ENCODE results near the gene CCDC142. TPM values are rescaled to one million over a fixed set of nuclear protein-coding genes. Genes with fewer than 3 reads are reported as not detected.

CCDC142 gene
- total and polyA plus RNA-seq, 2 of the 8 experiments (the other 6 are each of a cell fraction or from before 2014, with no cell fraction given): 6.0 to 10.7 TPM

DNA sequence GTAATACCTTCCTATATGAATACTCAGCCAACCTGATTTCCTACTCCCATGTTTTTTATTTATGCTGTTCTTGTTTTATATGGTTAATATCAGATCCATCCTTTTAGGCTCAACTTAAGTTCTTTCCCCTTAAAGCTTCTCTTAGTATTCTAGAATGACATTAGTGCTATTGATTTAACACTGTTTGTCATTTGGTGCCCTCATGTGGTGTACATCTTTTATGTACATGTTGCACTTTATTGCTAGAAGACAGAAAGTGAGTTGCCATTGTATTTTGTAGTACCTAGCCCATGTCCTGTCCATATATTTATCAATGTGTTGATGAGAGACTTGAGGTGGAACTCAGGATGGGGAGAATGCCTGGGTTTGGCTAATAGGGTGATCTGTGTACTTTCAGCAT is 49.4 kb upstream of the CCDC142 start:
- Histone ChIP-seq H3K56ac (replicated peaks; ENCODE audit: insufficient read length, low read depth, low read length) (no peak overlapping the region), H4K91ac (replicated peaks; ENCODE audit: insufficient read length, low read length) (no peak overlapping the region), H3K18ac (ENCODE audit: extremely low read depth, low read length) (no peak overlapping the region), H2AFZ (ENCODE audit: low read length) (no peak overlapping the region), H3K79me2 (ENCODE audit: control insufficient read depth in 1 of 2, insufficient read depth in 2 of 2, low read length in 2 of 2) (peaks cover 0 to 18% of the 10 kb centered on the region in 2 experiments; a peak in 2 of 4 replicates), H4K20me1 (replicated peaks in 1 of 2; ENCODE audit: control insufficient read depth in 1 of 2, insufficient read depth in 2 of 2, low read length in 2 of 2) (peaks cover 6 to 11% of the 10 kb centered on the region in 2 experiments), H2BK120ac (replicated peaks; ENCODE audit: low read depth, low read length) (no peak overlapping the region), H3K4me2 (ENCODE audit: insufficient read depth in 1 of 2, low read depth in 2 of 2, low read length in 2 of 2) (no peak overlapping the region), H3K36me3 (ENCODE audit: control insufficient read depth in 2 of 4, insufficient read depth in 4 of 4, low read length in 3 of 4) (peaks cover 2 to 22% (median 16%) of the 10 kb centered on the region in 4 experiments; a peak in 7 of 8 replicates), H3K27me3 (replicated peaks in 1 of 4; ENCODE audit: control insufficient read depth in 3 of 4, extremely low read depth in 1 of 4, insufficient read depth in 3 of 4, low read length in 3 of 4) (no peaks in the 10 kb centered on the region; a peak in 1 of 7 replicates), H3K9me3 (ENCODE audit: insufficient read depth in 2 of 2, low read depth in 1 of 2, low read length in 1 of 2) (no peaks in the 10 kb centered on the region), H3K9ac (replicated peaks in 1 of 4; ENCODE audit: extremely low read depth in 1 of 4, low read depth in 3 of 4, low read length in 3 of 4) (no peak overlapping the region), H3K23me2 (ENCODE audit: low read depth, low read length) (peaks cover 9% of the 10 kb centered on the region; the same call in 1 of the 2 replicates), H3K79me1 (ENCODE audit: low read depth, low read length) (peaks cover 10% of the 10 kb centered on the region), H4K8ac (ENCODE audit: extremely low read depth, insufficient read depth, low read length) (no peak overlapping the region), H2BK20ac (ENCODE audit: low read length) (no peak overlapping the region), H2BK12ac (ENCODE audit: low read depth, low read length) (no peak overlapping the region), H3K4me1 (replicated peaks in 1 of 4; ENCODE audit: control insufficient read depth in 3 of 4, insufficient read depth in 4 of 4, low read length in 3 of 4) (peaks cover 4 to 13% (median 6%) of the 10 kb centered on the region in 4 experiments; a peak in 6 of 7 replicates), H2BK5ac (ENCODE audit: low read depth, low read length) (no peak overlapping the region), H3K4ac (replicated peaks; ENCODE audit: insufficient read length, low read depth, low read length) (no peak overlapping the region), H3K23ac (ENCODE audit: insufficient read length) (no peak overlapping the region), H3K27ac (ENCODE audit: low read depth, low read length) (no peak overlapping the region), H3K14ac (ENCODE audit: insufficient read length) (no peak overlapping the region), H2BK15ac (ENCODE audit: low read length) (no peak overlapping the region), H2AK5ac (ENCODE audit: low read depth, low read length) (no peak overlapping the region), H3K4me3 (ENCODE audit: extremely low read depth in 1 of 4, insufficient read depth in 2 of 4, low read depth in 3 of 4, low read length in 4 of 4) (no peak overlapping the region), H4K5ac (ENCODE audit: insufficient read length, low read depth, low read length) (no peak overlapping the region)
- DNase-seq (ENCODE audit: low read depth in 1 of 2, low spot score in 2 of 2) (no peak), FAIRE-seq (no peak)
- CTCF ChIA-PET (ENCODE audit: partially characterized antibody): interaction anchor here (0.7 to 7.0 kb wide), 8 partner anchors 28 to 55 kb away, joined by 3 to 53 read pairs (median 5); partner anchors contain the start of genes CCDC142 and TTC31
- POLR2A ChIA-PET (ENCODE audit: partially characterized antibody): interaction anchor here (1.3 to 5.9 kb wide), 4 partner anchors 12 to 43 kb away, joined by 3 to 73 read pairs (median 24); partner anchors contain the start of gene LBX2
- TF ChIP-seq HDAC6 (IDR thresholded peaks at IDR 0.05; ENCODE audit: low read depth, low read length) (no peak), BCL11A (IDR thresholded peaks at IDR 0.05; ENCODE audit: low read depth in 2 of 2, low read length in 2 of 2) (no peak), PHF8 (conservative IDR thresholded peaks at IDR 0.05; ENCODE audit: low read depth, low read length) (no peak)
- TF ChIP-seq, protein P1, sequence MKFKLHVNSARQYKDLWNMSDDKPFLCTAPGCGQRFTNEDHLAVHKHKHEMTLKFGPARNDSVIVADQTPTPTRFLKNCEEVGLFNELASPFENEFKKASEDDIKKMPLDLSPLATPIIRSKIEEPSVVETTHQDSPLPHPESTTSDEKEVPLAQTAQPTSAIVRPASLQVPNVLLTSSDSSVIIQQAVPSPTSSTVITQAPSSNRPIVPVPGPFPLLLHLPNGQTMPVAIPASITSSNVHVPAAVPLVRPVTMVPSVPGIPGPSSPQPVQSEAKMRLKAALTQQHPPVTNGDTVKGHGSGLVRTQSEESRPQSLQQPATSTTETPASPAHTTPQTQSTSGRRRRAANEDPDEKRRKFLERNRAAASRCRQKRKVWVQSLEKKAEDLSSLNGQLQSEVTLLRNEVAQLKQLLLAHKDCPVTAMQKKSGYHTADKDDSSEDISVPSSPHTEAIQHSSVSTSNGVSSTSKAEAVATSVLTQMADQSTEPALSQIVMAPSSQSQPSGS (IDR thresholded peaks at IDR 0.05; ENCODE audit: low read length): no peak

Data from H1 (cell line).